Epidermal melanocyte (primary cell): ENCODE measurements around the gene FAM107B.

Source experiments
- DNase-seq: peaks from one replicate; pipeline ENCODE4 v3.0.0; 2011; ENCODE audit warnings: low spot score; ENCODE audit not compliant: insufficient read length

FAM107B gene

DNA sequence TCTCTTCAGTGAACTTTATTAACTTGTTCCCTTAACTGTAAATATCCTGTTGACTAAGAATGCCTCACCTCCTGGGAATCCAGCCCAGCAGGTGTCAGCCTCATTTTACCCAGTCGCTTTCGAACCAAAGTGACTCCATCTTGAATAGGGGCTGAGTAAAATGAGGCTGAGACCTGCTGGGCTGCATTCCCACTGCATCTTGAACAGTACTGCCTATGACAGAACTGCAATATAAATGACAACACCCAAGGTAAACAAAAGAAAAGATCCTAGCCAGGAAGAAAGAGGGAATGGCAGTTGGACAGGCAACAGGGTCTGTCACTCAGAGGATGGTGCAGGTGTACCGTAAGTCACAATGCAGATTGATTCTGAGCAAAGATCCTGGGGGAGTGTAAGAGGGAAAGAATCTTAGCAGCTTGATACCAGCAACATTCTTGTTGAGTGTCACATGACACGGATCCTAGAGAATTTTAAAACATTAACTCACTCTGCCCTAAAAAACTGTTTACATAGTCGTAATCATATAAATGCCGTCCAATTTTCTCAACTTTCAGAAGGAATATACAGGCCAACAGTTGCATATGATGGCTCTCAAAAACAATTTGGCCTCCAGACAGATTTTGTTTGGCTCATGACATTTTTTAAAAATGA, 4.4 kb upstream of the FAM107B start:
- no peak for DNase-seq

DNA sequence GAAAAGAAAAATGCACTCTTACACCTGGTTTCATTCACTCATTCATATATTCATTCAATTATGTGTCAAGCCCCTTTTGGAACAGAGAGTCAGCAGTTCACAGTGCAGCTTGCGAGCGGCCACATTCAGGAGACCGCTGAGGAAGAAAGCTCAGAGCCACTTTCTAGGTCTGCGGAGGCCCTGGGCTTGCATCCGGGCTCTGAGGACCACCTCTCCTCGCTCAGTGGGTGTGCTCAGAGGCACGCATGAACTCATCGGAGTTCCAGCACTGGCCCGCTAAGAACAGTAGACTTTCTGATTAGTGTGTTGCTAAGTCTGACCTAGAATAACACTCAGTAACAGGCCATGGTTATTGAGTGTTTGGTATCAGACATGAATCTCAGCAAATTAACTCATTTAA, 1.8 kb upstream of the FAM107B start:
- no peak for DNase-seq

DNA sequence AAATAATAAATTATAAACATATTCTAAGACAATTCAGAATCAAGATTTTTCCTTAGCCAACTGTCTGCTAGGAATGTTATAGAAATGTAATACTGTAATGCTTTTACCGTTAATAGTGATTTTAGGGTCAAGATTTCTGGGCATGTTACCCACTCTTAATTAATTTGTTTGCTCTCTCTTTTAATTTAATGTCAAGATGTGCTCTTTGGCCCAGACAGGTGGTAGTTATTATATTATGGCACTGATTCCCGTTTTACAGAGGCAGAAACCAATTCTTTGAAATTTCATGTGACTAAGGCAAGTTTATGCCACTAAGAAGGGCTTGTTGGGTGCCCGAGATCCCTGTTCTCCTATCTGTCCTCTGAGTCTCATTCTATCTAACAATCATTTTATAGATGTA, 959 bp upstream of the FAM107B start:
- no peak for DNase-seq

DNA sequence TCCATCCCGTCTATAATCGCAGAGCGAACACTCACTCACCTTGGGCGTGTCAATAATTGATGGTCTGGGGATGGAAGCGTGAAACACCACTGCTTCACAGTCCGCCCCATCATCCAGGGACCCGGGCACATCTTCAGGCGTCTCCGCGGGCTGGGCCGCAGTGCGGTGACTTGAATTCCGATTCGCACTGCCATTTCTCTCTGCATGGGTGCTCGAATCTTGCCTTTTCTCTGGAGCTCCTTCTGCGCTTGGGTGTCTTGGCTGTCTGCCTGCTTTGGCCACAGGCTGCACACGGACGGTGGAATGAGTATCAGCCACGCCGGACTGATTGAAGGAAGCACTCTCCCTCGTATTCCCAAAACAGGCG, 500 bp downstream of the FAM107B start:
- DNase-seq, result no peak

- DNase-seq, result no peak
Measured at GRCh38 chr10:14773551-14774213, 1.0 kb downstream of the FAM107B start.

DNA sequence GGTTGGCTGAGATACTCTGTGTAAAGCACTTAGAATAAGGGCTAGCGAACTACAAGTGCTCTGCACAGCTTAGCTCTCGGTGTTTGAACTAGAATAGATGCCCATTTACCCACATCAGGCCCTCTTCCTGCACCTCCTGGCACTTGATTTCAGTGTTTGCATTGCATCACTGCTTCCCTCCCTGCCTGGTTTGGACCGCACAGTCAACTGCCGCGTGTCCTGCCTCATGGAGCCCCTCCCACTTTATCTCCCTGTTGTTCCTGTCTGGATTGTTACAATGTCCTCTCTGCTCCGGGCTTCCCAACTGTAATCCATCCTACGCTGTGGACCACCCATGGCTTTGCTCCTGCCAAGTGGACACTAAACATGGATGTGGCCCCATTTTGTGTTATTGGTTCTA, 2.3 kb downstream of the FAM107B start:
- no peak for DNase-seq

DNA sequence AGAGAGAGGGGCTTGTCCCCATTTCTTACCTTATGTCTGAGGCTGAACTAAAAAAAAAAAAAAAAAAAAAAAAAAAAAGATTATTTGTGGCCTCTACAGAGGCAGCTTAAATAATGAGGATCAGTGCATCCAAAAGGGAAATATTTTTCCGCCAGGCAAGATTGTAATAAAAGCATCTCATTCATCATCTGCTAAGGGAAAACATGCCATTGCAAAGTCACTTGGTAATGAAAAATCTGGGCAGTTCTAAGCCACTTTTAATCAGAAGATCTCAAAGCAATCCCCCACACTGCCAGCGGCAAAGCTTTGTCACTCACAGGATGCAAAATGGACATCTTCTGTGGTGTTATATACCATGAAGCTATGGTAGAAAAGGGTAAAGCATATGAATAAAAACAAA, 3.8 kb downstream of the FAM107B start:
- DNase-seq, result no peak

- no peak for DNase-seq
Measured at GRCh38 chr10:14761372-14761771, 13.3 kb downstream of the FAM107B start.

GRCh38 chr10:14758994-14759664, 15.6 kb downstream of the FAM107B start:
- no peak for DNase-seq

- no peak for DNase-seq
Measured at GRCh38 chr10:14758451-14758850, 16.2 kb downstream of the FAM107B start.

- no peak for DNase-seq
Measured at GRCh38 chr10:14757986-14758385, 16.7 kb downstream of the FAM107B start.

DNA sequence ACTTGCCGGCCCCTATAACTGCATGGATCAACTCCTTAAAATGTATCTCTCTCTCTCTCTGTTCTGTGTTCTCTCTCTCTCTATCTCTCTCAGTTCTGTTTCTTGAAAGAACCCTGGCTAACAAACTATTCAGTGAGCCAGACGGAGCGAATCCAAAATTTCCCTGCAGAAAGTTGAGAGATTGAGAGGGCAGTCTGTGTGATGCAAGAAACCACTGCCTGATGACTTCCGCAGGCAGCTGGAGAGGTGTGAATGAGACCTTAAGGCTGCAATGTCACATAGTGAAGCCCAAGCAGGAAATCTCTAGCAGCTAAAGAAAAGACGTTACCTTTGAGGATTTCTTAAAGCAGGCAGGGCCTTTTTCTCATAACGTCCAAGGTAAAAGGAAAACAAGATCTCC, 17.3 kb downstream of the FAM107B start:
- DNase-seq, result no peak

DNA sequence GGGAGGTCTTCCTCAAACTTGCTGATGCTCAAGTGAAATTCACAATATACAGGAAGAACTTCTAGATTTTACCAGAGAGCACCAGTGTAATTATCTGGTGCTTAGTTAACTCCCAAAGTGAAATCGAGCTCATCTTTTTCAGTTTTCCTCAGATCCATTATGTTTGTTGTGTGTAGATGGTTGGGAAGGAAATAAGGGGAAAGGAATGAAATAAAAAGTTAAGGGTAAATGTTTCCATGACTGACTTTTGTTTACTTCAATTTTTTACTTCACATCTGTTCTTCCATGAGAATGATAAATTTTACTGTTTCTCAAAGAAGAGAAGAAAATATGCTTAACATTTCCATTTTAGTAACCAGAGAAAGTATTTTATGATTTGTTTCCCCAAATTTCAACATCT, 21.3 kb downstream of the FAM107B start:
- no peak for DNase-seq

GRCh38 chr10:14751921-14752320, 22.8 kb downstream of the FAM107B start:
- no peak for DNase-seq

DNA sequence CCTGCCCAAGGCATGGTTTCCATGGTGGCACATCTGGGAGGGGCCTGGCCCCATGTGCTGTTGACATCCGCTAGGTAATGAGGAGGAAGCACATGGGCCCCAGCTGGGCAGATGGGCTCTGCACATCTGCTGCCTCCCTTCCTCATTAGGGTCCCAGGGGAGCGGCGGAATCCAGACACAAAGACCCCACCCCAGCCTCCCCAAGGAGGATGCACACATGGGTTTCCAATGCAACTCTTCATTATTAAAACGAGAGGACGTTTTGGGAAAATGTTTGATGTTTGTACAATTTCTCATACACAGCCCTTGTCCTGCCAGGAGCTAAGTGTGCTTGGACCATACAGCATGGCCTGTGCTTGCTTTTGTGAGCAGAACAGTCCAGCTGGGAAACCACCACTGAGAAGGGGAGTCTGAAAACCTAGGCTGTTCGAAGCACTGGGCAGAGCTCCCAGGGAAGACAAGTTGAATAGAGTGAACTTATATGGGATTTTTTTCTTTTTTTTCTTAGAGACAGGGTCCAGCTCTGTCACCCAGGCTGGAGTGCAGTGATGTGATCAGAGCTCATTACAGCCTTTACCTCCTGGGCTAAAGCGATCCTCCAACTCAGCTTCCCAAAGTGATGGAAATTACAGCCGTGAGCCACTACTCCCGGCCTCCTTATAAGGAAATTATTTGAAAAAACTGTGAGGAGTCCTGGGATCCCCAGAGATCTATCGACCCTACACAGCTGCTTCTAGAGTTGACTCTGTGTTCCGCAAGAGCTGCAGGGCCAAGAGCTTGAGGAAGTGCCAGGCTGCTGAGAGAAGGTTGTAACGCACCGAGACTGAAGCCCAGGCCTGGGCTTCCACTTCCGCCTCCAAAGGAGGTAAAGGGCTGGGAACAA, 23.4 kb downstream of the FAM107B start:
- DNase-seq, result no peak

- no peak for DNase-seq
Measured at GRCh38 chr10:14749070-14749809, 25.5 kb downstream of the FAM107B start.

GRCh38 chr10:14748441-14748840, 26.3 kb downstream of the FAM107B start:
- no peak for DNase-seq

- no peak for DNase-seq
Measured at GRCh38 chr10:14742815-14743214, 31.9 kb downstream of the FAM107B start.

DNA sequence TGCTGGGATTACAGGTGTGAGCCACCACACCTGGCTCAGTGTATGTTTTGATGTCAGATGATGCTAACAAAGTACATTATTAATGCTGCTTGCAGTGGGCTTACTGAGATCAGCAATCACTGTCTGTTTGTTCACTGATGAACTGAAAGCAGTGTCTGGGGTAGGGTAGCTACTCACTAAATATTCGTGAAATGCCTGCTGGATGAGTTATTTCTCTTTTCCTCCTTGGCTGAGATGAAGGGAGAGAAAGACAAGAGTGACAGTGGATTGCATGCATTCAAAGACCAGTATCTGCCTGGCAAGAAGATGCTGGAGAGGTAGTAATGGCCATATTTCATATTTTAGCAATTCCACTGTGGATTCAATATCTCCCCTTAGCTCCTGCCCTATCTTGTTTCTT, 32.3 kb downstream of the FAM107B start:
- no peak for DNase-seq

- DNase-seq, result no peak
Measured at GRCh38 chr10:14740684-14741247, 33.9 kb downstream of the FAM107B start.
